AG04449 (cell line): ENCODE measurements around the gene IER5.
"Not testable (repeated sequence)": the region's sequence is repeated elsewhere in the genome, so short reads cannot be mapped to it uniquely, and the experiment has no call there.

ENCODE experiments used
- CTCF ChIA-PET: fragments of 350-600 bp; formaldehyde crosslinking; extraction: SDS; loops from one replicate; lab custom pipeline; 2021; ENCODE audit warnings: antibody characterized with exemption; lab: Yijun Ruan, JAX
- POLR2A ChIA-PET: fragments of 400-600, 350-600 bp; formaldehyde crosslinking; extraction: SDS; loops from one replicate; lab custom pipeline; 2020; ENCODE audit warnings: antibody characterized with exemption, inconsistent platforms; lab: Yijun Ruan, JAX
- DNase-seq: peaks from one replicate; pipeline ENCODE4 v3.0.0-alpha.2; 2010; ENCODE audit warnings: low read depth, low spot score
- H3K4me3 ChIP-seq: 2 replicates; pipeline ENCODE4 v1.5.1; 2011; ENCODE audit warnings: low read depth, mild to moderate bottlenecking, control low read depth, low read length
- TF ChIP-seq, protein P1 (sequence below): IDR thresholded peaks from one replicate; pipeline ENCODE4 v1.5.1; 2011; ENCODE audit warnings: mild to moderate bottlenecking, moderate library complexity, low read length, control low read depth, inconsistent platforms; ENCODE audit not compliant: insufficient read depth; ENCODE audit errors: missing control alignments

Gene IER5

DNA sequence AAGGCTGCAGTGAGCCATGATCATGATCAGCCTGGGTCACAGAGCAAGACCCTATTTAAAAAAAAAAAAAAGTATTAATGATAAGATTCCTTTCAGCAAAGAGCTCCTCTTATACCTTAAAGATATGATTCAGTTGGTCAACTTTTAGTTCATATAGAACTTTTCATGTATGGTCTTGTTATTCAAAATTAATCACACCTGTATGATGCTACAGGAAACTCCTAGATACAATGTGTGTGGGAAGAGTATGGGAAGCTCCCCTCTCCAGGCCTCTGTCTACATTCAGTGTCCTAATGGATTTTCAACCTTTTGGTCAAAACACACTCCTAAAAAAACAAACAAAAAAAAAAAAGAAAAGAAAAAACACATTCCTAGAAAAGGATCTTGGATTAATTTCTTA, 37.6 kb upstream of the IER5 start:
- ChIA-PET CTCF (interaction anchor here (1.2 kb wide), 1 partner anchor 18 kb away, joined by 3 read pairs; no protein-coding TSS in a partner anchor), POLR2A (interaction anchor here (0.7 kb wide), 1 partner anchor 8 kb away, joined by 5 read pairs; no protein-coding TSS in a partner anchor)
- H3K4me3 ChIP-seq, result no peak overlapping the region
- no peak for DNase-seq
- TF ChIP-seq, protein P1, sequence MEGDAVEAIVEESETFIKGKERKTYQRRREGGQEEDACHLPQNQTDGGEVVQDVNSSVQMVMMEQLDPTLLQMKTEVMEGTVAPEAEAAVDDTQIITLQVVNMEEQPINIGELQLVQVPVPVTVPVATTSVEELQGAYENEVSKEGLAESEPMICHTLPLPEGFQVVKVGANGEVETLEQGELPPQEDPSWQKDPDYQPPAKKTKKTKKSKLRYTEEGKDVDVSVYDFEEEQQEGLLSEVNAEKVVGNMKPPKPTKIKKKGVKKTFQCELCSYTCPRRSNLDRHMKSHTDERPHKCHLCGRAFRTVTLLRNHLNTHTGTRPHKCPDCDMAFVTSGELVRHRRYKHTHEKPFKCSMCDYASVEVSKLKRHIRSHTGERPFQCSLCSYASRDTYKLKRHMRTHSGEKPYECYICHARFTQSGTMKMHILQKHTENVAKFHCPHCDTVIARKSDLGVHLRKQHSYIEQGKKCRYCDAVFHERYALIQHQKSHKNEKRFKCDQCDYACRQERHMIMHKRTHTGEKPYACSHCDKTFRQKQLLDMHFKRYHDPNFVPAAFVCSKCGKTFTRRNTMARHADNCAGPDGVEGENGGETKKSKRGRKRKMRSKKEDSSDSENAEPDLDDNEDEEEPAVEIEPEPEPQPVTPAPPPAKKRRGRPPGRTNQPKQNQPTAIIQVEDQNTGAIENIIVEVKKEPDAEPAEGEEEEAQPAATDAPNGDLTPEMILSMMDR, result no peak

DNA sequence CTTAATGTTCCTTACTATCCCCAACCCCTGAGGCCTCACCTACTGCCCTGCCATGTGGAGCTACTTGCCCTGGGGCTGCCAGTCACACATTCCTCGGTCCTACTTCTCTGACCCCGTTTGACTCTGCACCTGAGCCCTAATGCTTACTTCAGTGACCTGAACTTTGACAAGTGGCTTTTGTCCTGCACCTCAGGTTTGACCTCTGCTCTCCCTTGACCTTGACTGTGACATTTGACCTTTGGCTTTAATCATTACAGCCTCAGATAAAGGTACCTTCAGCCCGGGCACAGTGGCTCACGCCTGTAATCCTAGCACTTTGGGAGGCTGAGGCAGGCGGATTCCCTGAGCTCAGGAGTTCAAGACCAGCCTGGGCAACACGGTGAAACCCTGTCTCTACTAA, 31.9 kb upstream of the IER5 start:
- TF ChIP-seq, protein P1, result no peak
- ChIA-PET CTCF (interaction anchor here (0.9 to 2.2 kb wide), 3 partner anchors 15 to 85 kb away, joined by 3 to 7 read pairs (median 4); no protein-coding TSS in a partner anchor), POLR2A (no interaction called here)
- no peak overlapping the region for H3K4me3 ChIP-seq
- no peak for DNase-seq

DNA sequence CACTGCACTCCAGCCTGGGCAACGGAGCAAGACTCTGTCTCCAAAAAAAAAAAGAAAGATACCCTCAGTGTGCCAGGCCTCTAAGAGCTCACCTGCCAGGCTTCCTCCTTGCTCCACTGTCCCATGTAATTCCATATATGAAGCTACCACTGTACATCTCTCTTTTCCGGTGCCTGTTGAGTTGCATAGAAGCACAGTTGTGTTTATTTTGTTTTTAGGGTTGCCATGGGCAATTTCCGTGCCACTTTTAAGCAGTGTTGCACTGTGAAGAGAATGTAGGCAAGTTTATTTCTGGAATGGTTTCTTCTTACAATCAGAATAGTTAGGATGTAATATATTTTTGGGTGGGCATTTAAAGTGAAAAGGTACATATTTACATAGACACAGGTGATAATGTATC, 31.4 kb upstream of the IER5 start:
- POLR2A ChIA-PET, result no interaction called here
- no peak overlapping the region for H3K4me3 ChIP-seq
- TF ChIP-seq, protein P1, result no peak
- CTCF ChIA-PET, result interaction anchor here (1.5 to 2.2 kb wide), 2 partner anchors 18 to 85 kb away, joined by 4 to 7 read pairs; no protein-coding TSS in a partner anchor
- DNase-seq, result no peak

DNA sequence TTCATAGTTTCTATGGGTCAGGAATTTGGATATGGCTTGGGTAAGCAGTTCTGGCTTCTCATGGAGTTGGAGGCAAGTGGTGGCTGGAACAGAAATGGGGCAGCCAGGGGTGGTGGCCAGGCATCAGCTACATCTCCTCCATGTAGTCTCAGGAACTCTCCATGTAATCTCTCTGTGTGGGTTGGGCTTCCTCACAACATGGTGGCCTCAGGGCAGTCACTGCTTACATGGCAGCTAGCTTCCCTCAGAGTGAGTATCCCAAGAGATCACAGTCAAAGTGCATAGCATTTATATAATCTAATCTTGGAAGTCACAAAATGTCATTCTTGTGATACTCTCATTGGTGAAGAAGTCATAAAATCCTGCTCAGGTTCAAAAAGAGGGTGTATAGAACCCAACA, 29.1 kb upstream of the IER5 start:
- ChIA-PET POLR2A (no interaction called here), CTCF (interaction anchor here (1.7 kb wide), 1 partner anchor 16 kb away, joined by 5 read pairs; no protein-coding TSS in a partner anchor)
- no peak for DNase-seq
- TF ChIP-seq, protein P1, result no peak
- H3K4me3 ChIP-seq, result no peak overlapping the region

DNA sequence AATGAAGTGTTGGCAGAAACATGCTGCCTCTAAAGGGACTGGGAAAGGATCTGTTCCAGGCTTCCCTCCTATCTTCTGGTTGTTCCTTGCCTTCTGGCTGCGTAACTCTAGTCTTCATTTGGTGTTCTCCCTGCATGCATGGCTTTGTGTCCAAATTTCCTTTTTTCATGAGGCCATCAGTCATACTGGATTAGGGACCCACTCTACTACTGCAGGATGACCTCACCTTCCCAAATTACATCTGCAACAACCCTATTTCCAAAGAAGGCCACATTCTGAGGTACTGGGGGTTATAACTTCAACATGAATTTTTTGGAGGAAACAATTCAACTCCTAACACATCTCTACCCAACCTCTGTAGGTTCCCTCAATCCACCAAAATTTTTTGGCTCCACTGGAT, 28.4 kb upstream of the IER5 start:
- H3K4me3 ChIP-seq, result no peak overlapping the region
- DNase-seq, result no peak
- CTCF ChIA-PET, result no interaction called here
- TF ChIP-seq, protein P1, result no peak
- POLR2A ChIA-PET, result no interaction called here

DNA sequence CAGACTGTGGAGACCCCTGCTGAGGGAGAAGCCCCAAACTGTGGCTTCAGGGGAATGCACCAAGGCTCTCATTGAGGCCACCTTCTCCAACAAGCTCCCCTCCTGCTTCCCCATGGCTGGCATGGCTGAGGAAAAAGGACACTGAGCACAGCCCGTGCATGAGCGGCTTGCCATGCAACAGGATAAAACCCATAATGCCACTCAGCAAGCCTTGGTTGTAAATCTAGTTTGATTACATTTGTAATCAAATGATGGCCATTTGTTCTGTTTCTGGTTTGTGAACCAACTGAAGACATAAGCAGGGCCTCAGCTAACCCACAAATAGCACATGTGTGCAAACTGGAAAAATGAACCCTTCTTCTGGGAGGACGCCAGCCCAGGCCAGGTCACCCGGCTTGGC, 27.6 kb upstream of the IER5 start:
- H3K4me3 ChIP-seq, result not testable (repeated sequence)
- CTCF ChIA-PET, result interaction anchor here (3.2 to 3.8 kb wide), 2 partner anchors 22 to 81 kb away, joined by 12 to 15 read pairs; no protein-coding TSS in a partner anchor

DNA sequence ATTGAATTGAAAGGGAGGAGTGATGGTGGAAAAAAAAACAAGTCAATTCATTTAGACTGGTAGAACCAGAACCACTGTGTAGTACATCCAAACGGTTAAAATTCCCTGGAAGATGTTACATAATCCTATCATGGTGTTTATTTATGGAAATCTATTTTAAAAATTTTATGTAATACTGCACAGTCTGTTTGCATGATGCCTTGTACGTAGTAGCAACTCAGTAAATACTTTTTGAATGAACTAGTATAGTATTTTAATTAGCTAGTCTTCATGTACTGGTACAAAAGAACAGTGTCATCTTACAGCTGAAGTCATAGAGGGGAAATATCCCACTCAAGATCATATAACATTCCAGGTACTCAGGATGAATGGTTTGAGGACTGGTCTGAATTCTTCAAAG, 27.0 kb upstream of the IER5 start:
- H3K4me3 ChIP-seq, result no peak overlapping the region
- TF ChIP-seq, protein P1, result no peak
- DNase-seq, result no peak
- POLR2A ChIA-PET, result no interaction called here
- CTCF ChIA-PET, result interaction anchor here (3.2 to 3.8 kb wide), 2 partner anchors 23 to 80 kb away, joined by 12 to 15 read pairs; no protein-coding TSS in a partner anchor

More for the DNA sequence above, 27.6 kb upstream of the IER5 start:
- POLR2A ChIA-PET, DNase-seq: not testable (repeated sequence)
